ENCODE data around the gene PPP1R17. TPM values are rescaled to one million over a fixed set of nuclear protein-coding genes. Genes with fewer than 3 reads are reported as not detected.

The PPP1R17 gene
- total and polyA plus RNA-seq, 5 experiments from 2014 or later, result not detected

Other genes with a start within 250 kb of the PPP1R17 start
- not detected for gene ITPRID1, start 173.1 kb upstream of the PPP1R17 start, total RNA-seq
- gene ITPRID1, start 173.1 kb upstream of the PPP1R17 start, polyA plus RNA-seq, result not detected